ENCODE measurements around the gene TEAD1. TPM values are rescaled to one million over a fixed set of nuclear protein-coding genes. Genes with fewer than 3 reads are reported as not detected.

Gene TEAD1
- total and polyA plus RNA-seq, 9 of the 15 experiments (the other 6 are each of a cell fraction or from before 2014, with no cell fraction given), result 1.7 to 17.7 (median 10.8) TPM

GRCh38 chr11:12684315-12684714 lies 10.1 kb downstream of the TEAD1 start:
- in situ Hi-C loops (cut with MboI), result no loop called here
- Histone ChIP-seq H3K36me3 (ENCODE audit: control insufficient read depth, insufficient read depth, low read length) (no peaks in the 10 kb centered on the region), H4K20me1 (replicated peaks; ENCODE audit: control insufficient read depth, insufficient read depth, low read length) (peaks cover 26% of the 10 kb centered on the region), H3K9me3 (replicated peaks; ENCODE audit: control insufficient read depth, insufficient read depth, low read depth, low read length) (no peaks in the 10 kb centered on the region), H2AFZ (ENCODE audit: low read depth, low read length) (no peak overlapping the region), H3K79me2 (ENCODE audit: control insufficient read depth, insufficient read depth, low read length) (peaks cover 40% of the 10 kb centered on the region), H3K4me2 (ENCODE audit: insufficient read depth, low read length) (no peak overlapping the region), H3K27me3 (ENCODE audit: control insufficient read depth in 2 of 2, insufficient read depth in 2 of 2, low read length in 2 of 2) (no peaks in the 10 kb centered on the region), H3K4me3 (no peak overlapping the region), H3K9me1 (ENCODE audit: control insufficient read depth, insufficient read depth, low read length) (no peaks in the 10 kb centered on the region), H3K4me1 (replicated peaks in 1 of 2; ENCODE audit: control insufficient read depth in 2 of 2, insufficient read depth in 2 of 2, low read length in 2 of 2) (peaks cover 28 to 57% of the 10 kb centered on the region in 2 experiments), H3K9ac (ENCODE audit: insufficient read depth in 1 of 2, low read depth in 2 of 2, low read length in 2 of 2) (no peak overlapping the region), H3K27ac (ENCODE audit: extremely low read depth, low read depth, low read length) (no peak overlapping the region)
- no TSS peak for BruUV-seq (replicated peaks)
- ATAC-seq, result no peak
- TF ChIP-seq RBM25 (IDR thresholded peaks at IDR 0.05; ENCODE audit: low read depth, low read length, severe bottlenecking) (peak; percentile 43), ZZZ3 (IDR thresholded peaks at IDR 0.05) (no peak), ESRRA (IDR thresholded peaks at IDR 0.05; ENCODE audit: borderline replicate concordance, low read depth) (no peak), MAZ (CRISPR knock-in tag; conservative IDR thresholded peaks at IDR 0.05 in 1 of 2, IDR thresholded peaks at IDR 0.05 in 1 of 2) (no peak), CREB3L1 (IDR thresholded peaks at IDR 0.05; ENCODE audit: borderline replicate concordance, low read depth) (no peak)
- TF ChIP-seq, protein P1, sequence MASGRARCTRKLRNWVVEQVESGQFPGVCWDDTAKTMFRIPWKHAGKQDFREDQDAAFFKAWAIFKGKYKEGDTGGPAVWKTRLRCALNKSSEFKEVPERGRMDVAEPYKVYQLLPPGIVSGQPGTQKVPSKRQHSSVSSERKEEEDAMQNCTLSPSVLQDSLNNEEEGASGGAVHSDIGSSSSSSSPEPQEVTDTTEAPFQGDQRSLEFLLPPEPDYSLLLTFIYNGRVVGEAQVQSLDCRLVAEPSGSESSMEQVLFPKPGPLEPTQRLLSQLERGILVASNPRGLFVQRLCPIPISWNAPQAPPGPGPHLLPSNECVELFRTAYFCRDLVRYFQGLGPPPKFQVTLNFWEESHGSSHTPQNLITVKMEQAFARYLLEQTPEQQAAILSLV (tag; IDR thresholded peaks at IDR 0.05), result no peak
- TF ChIP-seq, protein P2, sequence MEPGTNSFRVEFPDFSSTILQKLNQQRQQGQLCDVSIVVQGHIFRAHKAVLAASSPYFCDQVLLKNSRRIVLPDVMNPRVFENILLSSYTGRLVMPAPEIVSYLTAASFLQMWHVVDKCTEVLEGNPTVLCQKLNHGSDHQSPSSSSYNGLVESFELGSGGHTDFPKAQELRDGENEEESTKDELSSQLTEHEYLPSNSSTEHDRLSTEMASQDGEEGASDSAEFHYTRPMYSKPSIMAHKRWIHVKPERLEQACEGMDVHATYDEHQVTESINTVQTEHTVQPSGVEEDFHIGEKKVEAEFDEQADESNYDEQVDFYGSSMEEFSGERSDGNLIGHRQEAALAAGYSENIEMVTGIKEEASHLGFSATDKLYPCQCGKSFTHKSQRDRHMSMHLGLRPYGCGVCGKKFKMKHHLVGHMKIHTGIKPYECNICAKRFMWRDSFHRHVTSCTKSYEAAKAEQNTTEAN (CRISPR knock-in tag; IDR thresholded peaks at IDR 0.05), result no peak
- FAIRE-seq, result no peak
- ChIA-PET POLR2A (interaction anchor here (0.5 to 1.4 kb wide), 4 partner anchors 9 to 81 kb away, joined by 3 to 5 read pairs (median 4); partner anchors contain the start of gene TEAD1), CTCF (ENCODE audit: low intra/inter-chr PET ratio) (no interaction called here)
- WGBS (ENCODE audit: insufficient coverage, low coverage, missing lambda C conversion rate), result 41% methylated on average over 4 of the region's 4 CpGs
- intact Hi-C loops (cut with micrococcal nuclease), result no loop called here
- no peak for DNase-seq (ENCODE audit: extremely low read depth in 1 of 4, low spot score in 3 of 4)
